Fibroblast of the conjunctiva (primary cell): ENCODE data around the gene SLCO3A1.

ENCODE experiments used
- DNase-seq: peaks from one replicate; pipeline ENCODE4 v3.0.0-alpha.2; 2010; ENCODE audit warnings: low read depth

The SLCO3A1 gene

DNA sequence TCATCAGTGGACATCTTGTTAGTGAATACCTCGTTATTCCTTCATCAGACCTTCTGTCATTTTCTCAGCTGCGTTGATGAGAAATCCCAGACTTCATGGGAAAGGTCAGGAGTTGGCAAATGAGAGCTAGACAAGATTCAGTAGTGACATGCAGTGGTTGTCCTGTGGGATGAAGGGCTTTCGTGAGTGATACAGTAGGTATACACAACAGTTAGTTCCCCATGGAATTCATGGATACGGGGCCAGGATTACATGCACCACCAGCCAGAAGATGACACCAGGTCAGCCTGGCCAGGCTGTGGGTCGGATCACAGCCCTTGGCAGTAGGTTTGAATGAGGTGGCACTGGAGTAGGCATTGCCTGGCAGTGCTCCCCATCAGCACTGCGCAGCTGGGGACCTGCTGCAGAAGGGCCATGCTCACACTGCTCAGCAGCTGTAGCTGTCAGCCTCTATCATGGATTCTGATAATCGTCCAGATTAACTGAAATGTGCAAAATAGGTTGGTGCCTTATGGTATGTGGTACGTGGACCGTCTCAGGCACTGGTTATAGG is 150.1 kb downstream of the SLCO3A1 start:
- DNase-seq: no peak

DNA sequence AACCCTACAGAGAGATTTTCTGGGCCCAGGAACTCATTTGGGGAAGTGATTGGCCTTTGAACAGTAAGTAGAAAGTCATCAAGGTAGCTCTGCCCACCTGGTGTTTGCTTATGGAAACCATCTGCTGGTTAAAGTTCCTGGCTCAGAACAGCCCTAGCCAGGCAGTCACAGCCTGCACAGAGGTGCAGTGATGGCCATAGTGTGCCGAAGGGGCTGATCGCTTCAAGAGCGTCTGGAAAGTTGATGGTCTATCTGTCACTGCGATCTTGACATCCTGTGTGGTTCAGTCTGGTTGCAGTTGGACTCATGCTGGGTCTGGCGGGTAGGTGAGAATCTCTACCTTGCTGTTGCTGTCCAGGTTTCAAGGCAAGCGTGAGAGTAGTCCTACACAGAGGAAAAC is 151.6 kb downstream of the SLCO3A1 start:
- no peak for DNase-seq

DNA sequence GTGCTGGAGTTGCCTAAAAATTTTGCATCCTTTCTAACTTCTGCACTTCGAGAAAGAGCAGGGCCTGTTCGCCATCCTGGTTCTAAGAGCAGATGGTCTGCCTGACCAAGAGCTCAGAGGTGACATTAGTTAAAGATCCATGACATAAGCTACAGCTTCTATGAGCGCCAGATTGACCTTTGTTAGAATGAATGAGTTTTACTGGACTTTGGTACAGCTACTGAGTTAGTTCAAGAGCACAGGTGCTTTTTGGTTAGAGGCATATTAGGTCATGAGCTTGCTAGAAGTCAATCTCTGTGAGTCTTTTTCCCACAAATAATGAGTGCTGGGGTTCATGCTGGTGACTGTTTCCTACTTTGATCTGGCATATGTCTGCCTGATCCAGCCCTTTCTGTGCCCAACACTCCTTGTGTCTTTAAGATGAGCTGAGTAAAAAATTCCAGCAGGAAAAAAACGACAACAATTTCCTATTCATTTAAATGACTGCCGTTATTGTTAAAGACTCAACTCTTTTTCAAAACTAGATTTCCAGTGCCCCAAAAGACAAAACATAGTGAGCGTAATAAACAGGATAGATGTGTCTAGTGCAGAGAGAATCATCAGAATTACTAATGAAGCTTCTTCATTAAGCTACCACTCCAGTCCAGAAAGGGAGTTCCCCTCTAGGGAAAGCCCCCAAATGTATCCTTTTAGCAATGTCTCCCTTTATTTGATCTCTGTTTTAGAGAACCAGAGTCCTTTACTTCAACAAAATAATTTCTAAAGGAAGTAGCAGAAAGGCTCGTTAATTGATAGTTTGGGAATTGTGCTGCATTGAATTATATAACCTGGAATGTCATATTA is 152.9 kb downstream of the SLCO3A1 start:
- DNase-seq: no peak

DNA sequence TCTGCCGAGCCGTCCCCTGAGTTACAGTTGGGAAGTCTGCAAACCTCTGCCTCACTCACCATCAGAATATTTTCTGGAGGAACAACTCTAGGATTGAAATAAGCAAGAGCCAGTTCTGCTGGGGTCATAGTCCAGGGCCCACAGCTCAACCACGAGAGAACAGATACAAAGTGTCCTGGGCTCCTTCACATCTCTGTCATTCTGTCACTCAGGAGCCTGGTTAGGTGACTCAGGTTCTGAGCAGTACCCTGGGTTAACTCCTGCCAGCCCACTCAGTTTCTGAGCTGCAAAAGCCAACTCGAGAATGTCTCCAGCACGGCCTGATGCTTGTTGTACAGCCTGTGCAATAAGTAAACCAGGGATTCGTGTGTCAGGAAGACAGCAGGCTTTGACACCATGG is 155.7 kb downstream of the SLCO3A1 start:
- no peak for DNase-seq

DNA sequence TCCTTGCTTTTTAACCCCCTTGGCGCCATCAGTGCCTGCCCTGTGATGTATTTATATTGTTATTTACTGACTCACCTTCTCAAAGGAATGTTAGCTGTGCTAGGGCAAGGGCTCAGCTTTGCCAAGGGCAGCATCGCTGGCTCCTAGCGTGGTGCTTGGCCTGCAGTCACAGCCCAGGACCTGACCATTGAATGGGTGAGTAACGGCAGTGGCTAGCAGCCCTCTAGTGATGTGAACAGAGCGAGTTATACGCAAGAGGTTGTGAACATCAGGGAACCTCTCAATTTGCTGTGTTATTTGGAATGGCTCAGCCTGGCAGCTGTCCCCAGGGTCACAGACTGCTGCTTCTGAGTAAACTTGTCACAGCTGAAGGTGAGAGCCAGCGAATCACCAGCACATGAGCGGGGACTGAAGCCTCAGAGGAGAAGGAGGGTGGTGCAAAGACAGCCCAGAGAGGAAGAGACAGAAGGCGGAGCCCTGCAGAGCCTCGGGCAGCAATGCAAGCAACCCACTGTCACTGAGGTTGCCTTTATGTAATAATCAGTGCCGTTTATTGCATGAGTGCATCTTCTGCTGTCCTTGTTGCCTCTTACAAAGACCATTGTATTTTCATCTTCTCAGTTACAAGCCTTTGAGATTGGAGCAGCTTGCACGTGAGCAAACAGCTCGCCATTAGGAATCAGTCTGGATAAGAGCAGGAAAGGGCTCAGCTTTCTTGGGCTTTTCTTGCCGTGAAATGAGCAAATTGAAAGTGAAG is 158.3 kb downstream of the SLCO3A1 start:
- DNase-seq: no peak

DNA sequence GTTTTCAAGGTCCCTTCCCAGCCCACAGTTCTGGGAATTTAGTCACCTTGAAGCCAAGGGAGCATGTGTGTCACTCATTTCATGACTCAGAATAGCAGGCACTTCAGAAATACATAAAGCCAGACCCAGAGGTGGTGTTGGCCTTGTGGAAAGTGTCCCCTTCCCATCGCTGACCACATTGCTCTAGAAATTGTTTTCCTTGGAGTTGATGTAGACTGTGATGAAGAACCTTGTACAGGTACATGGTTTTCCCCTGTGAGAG is 158.8 kb downstream of the SLCO3A1 start:
- no peak for DNase-seq

DNA sequence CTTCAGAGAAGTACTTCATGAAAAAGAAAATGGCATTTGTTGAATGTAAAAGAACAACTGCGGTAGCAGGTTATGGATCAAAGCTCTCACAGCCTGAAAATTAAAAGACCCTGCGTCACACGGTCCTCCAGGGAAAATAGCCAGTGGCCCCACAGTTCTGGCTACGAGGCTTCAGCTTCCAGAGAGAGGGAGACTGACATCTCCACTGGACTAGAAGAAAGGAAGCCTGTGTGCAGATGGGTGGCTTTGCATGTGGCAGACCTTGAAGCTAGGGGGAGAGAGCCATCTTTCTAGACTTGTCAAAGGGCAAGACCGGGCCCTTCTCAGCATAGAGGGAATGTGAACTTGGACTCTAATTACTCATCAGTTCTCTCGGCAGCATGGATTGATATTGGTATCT is 159.4 kb downstream of the SLCO3A1 start:
- DNase-seq: no peak

DNA sequence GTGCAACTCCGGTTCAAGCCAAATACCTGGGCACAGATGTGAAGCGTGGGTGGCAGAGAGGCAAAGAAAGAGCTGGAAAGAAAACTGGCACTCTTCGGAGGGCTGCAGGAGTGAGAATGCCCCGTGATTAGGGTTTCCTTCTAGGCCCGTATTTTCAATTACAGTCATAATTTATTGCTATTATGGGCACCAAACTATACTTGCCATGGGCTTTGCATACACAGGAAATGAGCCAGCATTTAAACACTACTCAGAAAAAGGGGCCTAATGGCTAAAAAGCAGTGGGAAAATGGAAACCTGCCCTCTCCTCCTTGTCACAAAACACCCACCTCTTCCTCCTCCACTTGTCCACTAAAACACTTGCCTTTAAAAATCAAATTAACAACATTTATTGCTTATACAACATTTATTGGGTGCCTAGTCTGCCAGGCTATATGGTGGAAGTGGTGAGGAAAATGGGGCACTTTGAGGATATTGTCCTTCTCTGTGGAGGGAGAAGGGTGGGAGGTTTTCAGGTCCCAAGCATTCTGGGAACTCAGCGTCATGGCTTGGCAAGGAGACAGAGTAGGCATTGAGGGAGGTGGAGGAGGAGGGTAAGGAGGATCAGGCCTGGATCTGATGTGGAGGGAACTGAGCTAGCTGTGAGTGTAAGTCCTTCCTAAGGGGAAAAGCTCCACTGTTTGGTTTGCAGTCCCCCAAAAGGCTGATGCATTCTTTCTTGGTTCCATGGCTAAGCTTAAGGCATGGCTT is 160.9 kb downstream of the SLCO3A1 start:
- no peak for DNase-seq

DNA sequence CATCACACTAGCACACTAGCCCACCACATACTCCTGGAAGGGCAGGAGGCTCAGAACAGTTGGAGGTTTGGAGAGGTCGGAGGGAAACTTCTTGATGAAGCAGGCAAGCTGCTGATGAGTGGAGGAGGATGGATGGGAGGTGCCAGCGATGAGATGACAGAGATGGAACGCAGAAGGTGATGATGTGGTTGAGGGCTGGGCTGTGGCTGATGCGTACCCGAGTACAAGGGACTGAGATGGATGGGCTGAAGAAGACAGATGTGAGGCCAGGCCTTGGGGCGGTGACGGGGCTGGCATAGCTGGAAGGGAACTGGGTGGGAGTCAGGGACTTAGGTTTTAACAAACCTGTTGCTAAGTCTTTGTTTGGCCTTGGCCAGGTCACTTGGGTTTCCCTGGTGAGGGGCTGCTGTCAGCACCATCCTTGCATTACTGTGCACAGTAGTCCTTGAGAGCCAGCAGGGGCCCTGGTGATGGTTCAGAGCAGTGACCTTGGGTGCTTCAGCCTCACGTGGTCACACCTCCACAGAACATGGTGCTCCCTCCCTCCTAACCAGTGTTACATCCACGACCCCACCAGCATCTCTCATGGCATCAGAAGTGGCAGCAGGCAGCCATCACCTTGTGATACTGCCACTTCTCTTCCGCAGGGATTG is 164.5 kb downstream of the SLCO3A1 start:
- DNase-seq: no peak

DNA sequence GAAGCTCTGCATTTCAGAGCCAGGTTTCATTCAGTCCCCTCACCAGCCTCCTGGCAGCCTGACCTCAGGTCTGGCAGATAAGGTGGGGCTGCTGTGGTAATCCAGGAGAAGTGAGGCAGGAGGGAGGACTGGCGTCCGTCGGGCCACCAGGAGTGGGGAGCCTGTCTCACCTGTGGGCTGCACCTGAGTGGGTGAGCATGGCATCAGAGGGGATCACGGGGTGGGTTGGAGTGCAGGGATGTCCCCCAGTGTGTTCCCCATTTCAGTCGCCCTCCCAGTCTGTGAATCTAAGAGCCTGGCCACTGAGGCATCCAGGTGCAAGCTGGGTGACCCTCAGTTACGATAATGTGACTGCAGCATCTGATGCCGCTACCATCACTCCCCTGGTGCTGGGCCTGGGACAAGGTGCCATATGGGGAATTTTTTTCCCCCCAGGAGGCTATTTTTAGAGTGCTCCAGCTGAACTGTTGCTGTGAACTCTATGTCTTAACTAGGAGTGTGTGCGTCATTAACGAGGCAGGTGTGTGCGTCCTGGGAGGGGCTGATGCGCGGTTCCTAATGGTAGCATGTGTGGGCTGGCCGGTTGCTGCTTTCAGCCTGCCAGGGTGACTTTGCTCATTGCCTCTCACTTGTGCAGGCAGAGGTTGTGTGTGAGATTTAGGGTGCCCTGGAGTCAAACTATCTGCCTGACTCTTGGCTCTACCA is 165.2 kb downstream of the SLCO3A1 start:
- DNase-seq: no peak

DNA sequence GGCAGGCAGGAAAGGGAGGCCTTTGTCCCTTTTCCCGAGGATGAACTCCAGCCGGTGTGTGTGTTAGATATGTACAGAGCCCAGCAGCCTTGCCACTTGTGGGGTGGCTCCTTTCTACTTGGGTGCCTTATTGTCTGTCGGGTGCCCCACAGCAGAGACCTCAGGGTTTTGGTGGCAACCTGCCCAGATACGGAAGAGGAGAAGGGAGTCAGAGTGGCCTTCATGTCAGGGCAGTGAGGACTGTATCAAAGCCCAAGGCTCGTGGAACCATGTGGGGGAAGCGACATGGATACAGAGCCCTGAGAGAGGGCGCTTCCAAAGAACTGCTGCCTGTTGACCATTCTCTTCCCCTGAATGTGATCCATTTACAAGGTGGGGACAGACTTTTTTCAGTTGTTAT is 166.2 kb downstream of the SLCO3A1 start:
- no peak for DNase-seq

DNA sequence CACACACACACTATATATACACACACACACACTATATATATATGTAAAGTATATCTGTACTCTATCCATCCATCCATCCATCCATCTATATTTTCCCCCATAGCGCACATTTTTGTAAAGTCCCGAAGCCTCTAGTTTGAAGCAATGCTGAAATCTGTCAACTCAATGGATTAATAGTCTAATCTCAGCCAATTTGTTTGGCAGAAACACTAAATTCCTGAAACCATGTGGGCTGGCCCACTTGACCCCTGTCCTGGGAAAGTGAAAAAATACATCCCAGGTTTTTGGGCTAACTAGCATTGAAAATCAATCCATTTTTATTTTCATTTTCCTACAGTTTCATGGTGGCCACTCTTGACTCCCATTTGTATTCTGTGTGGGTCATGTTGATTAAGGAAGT is 166.7 kb downstream of the SLCO3A1 start:
- no peak for DNase-seq

DNA sequence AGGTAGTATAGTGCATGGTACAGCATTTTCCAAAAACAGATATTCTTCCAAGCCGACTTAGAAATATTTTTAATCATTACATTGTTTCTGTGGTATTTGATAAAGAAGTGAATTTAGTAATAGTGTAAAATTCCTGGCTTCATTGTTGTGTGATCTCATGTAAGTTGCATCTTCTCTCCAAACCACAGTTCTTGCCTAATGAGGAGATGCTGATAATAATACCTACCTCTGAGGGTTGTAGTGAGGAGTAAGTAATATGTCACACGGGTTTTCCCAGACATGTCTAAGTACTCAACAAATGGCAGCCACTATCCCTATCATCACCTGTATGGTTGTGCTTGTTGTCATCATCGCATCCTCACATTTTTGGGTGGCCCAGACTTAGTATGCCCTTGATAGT is 167.3 kb downstream of the SLCO3A1 start:
- DNase-seq: no peak

DNA sequence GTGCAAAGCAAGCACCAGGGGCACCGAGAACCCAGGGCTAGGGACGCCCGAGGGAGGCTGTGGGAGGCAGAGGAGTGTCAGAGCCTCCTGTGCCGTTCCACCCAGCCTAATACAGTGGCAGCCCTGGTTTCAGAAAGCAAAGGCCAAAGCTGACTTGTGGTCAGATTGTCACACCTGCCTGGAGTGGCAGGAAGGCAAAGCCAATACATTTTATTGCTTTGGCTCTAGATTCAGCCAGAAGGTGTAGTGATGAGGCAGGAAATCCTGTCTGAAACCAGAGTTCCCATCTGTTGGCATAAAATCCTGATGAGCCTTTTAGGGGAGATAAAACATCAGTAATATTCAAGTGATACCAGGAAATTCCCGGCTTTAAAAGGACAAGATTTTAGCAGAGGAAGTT is 168.3 kb downstream of the SLCO3A1 start:
- DNase-seq: no peak

DNA sequence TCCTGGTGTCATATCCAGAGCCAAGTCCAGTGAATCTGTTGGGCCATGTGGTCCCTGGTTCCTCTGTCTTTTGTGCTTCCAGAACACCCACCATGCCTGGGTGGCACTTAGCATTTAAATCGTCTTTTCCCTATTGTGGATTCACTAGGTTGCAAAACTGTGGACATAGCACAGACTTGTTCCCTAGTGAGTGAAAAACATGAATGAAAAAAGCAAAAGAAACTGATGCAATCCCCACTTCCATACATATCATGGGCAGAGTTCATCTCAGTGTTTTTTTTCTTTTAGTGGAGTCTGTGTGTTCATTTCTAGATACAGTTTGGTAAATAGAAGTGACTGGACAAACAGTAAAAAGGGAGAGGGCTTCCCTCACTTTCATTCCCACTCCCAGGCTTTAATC is 170.5 kb downstream of the SLCO3A1 start:
- no peak for DNase-seq

DNA sequence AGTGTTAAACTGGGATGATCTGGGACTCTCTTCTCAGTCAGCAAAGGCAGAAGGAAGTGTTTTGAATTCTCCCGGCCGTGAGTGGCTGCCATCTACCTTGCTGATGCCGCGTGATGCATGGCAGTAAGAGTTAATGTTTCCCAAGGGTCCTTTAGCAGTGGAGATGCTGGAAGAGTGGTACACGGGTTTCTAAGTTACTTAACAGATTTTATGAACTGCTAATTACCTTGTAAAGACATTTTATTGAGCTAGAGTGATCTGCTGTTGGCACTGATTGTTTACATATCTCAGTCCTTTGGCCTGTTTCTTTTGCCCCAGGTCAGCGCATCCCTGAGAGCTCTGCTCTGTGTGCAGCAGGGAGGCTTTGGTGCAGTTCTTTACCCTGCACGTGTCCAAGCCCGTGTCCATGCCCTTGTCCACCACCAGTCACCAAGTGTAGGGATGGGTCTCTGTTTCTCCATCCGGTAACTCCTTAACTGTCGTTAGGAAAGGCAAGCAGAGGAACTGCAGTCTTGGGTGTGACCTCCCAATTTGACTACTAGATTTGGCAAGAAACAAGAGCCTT is 172.3 kb downstream of the SLCO3A1 start:
- DNase-seq: no peak

DNA sequence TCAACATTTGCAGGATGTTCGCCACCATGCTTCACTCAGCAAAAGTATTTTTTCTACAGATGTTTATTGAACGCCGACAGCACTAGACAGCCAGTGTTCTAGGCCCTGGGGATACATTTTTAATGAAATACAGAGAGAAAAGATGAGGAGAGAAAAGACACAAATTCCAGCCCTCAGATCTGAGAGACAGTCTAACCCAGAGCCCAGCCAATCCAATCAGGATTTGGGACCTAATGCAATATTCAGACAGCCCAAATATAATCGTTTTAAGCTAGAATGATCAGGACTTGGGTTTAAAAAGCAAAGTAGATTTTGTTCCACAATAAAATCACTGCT is 174.8 kb downstream of the SLCO3A1 start:
- DNase-seq: no peak

DNA sequence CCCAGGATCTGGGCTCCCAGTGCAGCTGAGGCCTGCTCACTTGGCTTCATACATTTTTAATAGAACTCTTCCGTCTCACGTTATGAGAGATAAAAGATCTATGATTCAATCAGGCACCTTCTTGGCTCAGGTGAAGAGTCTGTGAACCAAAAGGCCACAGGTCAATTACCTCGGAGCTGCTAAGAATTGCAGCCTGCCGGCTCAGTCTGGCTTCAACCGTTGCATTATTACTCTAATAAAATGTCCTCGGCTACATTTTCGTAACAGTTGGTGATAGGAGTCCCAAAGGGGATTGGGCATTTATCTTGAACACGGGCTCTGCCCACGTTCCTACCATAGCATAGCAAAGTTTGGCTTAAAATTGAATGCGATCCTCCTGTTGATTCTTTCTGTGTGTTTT is 176.3 kb downstream of the SLCO3A1 start:
- DNase-seq: no peak

DNA sequence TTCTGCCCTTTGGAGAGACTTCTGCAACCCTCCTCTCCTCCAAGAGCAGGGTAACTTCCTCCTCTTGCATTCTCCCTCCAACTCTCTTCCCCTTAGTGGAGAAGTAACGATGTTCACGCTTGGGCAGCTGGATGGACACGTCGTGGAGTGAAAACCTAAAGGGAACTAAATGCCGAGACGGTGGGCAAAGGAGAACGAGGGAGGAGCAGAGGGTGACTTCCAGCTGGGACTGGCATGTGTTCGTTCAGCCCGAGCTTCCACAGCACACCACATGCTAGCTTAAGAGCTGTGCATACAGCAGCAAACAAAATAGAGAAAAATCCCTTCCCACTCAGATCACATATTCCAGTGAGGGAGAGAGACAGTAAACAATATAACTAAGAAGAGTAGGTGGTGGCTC is 179.8 kb downstream of the SLCO3A1 start:
- no peak for DNase-seq

DNA sequence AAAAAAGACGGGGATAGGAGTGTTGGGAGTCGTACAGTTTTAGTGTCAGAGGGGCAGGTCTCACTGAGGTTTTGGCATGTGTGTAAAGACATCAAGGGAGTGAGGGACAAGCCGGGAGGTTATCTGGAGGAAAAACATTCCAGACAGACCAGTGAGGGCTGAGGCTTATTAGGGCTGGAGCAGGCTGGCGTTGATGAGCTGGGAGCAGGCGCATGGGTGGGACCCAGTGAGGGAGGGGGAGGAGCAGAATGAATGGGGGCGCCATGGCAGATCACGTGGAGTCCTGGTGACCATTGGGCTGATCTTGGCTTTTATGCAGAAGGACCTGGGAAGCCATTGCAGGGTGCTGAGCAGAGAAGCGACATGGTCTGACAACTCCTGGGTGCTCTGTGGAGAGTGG is 180.2 kb downstream of the SLCO3A1 start:
- DNase-seq: no peak

DNA sequence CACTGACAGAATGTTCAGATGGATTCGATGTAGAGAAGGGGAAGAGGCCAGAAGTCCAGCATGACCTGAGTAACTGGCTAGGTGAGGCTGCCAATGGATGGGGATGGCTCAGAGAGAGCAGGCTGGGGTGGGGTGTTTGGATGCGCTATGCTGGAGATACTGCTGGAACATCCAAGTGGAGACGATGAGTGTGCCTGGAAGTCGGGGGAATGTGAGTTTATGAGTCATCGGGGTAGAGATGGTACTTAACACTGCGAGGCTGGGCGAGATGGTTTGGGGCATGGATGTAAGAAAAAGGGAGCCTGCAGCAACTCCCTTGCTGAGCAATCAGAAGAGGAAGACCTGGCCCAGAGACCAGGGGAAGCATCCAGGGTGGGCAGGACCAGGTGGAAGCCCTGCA is 180.7 kb downstream of the SLCO3A1 start:
- no peak for DNase-seq

DNA sequence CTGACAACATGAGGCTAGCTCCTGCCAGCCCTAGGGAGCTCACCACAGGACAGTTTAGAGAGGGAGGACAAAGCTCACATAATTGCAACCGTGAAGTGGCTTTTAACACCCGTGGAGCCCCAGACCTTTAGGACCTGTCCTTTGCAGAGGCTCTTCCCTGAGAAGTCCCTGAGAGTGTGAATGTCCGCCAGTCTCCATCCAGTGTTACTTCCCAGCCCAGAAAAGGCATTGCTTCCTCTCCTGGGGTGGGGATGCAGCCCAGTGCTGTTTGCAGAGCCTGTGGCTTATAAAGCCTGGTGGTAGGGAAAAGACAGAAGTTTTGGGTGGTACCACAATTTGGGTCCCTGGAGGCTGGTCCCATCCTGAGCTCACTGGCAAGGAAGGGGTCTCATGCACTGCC is 182.0 kb downstream of the SLCO3A1 start:
- no peak for DNase-seq
